SU-DHL-6 (cell line): ENCODE results near the gene SDR39U1.

Source experiments
- H2AFZ ChIP-seq: fragments of 200-600 bp; sonication (generic); 2 replicates; pipeline ENCODE4 v1.6.1; 2014; ENCODE audit warnings: low read depth, mild to moderate bottlenecking, moderate library complexity, mixed read lengths, antibody characterized with exemption, low read length; ENCODE audit not compliant: severe bottlenecking
- H3F3A ChIP-seq: fragments of 200-600 bp; shearing (Covaris generic); 2 replicates; pipeline ENCODE4 v1.6.0; 2016; ENCODE audit warnings: antibody characterized with exemption, mild to moderate bottlenecking; ENCODE audit not compliant: insufficient read depth
- H3K27ac ChIP-seq: fragments of 200-600 bp; sonication (generic); 2 replicates; pipeline ENCODE4 v1.5.1; 2016; ENCODE audit warnings: low read depth, mild to moderate bottlenecking, low read length, moderate library complexity, mixed read lengths
- H3K27me3 ChIP-seq: fragments of 200-600 bp; sonication (generic), shearing (Covaris generic); 2 replicates; pipeline ENCODE4 v1.6.0; 2014; ENCODE audit warnings: mild to moderate bottlenecking, low read length
- H3K36me3 ChIP-seq: fragments of 200-600 bp; sonication (generic); 2 replicates; pipeline ENCODE4 v1.6.1; 2014; ENCODE audit warnings: mild to moderate bottlenecking, low read length, mixed read lengths
- H3K4me2 ChIP-seq: fragments of 300-600, 200-600 bp; shearing (Covaris generic), sonication (generic); 2 replicates; pipeline ENCODE4 v1.6.0; 2014; ENCODE audit warnings: low read length, low read depth, mild to moderate bottlenecking; ENCODE audit not compliant: poor library complexity, severe bottlenecking
- H3K4me3 ChIP-seq: fragments of 200-600 bp; sonication (generic); 2 replicates; pipeline ENCODE4 v1.5.1; 2014; ENCODE audit warnings: antibody characterized with exemption, low read length, mild to moderate bottlenecking, mixed read lengths; ENCODE audit not compliant: insufficient read depth, poor library complexity, severe bottlenecking
- H3K79me2 ChIP-seq: fragments of 200-600 bp; sonication (generic); 2 replicates; pipeline ENCODE4 v1.6.1; 2014; ENCODE audit warnings: mild to moderate bottlenecking, low read length, moderate library complexity; ENCODE audit not compliant: insufficient read depth
- H3K9ac ChIP-seq: fragments of 200-600 bp; sonication (generic); 2 replicates; pipeline ENCODE4 v1.7.0; 2014; ENCODE audit warnings: mild to moderate bottlenecking, low read length
- H3K9me2 ChIP-seq: fragments of 200-600 bp; sonication (generic); replicated peaks from 2 replicates; pipeline ENCODE4 v1.6.1; 2014; ENCODE audit warnings: low read length; ENCODE audit not compliant: insufficient read depth
- H3K9me3 ChIP-seq: fragments of 200-600 bp; sonication (generic); 2 replicates; pipeline ENCODE4 v1.6.1; 2014; ENCODE audit warnings: low read length, mixed read lengths; ENCODE audit not compliant: insufficient read depth
- H4K20me1 ChIP-seq: fragments of 200-600 bp; sonication (generic); 2 replicates; pipeline ENCODE4 v1.6.1; 2014; ENCODE audit warnings: low read depth, mild to moderate bottlenecking, antibody characterized with exemption, low read length, moderate library complexity, mixed read lengths
- EZH2phosphoT487 ChIP-seq: fragments of 200-600 bp; sonication (generic), shearing (Covaris generic); conservative IDR thresholded peaks from 2 replicates; pipeline ENCODE4 v1.6.1; 2018; ENCODE audit warnings: mild to moderate bottlenecking, antibody characterized with exemption, low read length, moderate library complexity, mixed read lengths
- TF ChIP-seq, protein P1 (sequence below): fragments of 200-600 bp; sonication (generic); IDR thresholded peaks from one replicate; pipeline ENCODE4 v1.5.1; 2017; ENCODE audit warnings: antibody characterized with exemption, mild to moderate bottlenecking, low read length, moderate library complexity; ENCODE audit not compliant: insufficient read depth, poor library complexity, severe bottlenecking

Gene SDR39U1

DNA sequence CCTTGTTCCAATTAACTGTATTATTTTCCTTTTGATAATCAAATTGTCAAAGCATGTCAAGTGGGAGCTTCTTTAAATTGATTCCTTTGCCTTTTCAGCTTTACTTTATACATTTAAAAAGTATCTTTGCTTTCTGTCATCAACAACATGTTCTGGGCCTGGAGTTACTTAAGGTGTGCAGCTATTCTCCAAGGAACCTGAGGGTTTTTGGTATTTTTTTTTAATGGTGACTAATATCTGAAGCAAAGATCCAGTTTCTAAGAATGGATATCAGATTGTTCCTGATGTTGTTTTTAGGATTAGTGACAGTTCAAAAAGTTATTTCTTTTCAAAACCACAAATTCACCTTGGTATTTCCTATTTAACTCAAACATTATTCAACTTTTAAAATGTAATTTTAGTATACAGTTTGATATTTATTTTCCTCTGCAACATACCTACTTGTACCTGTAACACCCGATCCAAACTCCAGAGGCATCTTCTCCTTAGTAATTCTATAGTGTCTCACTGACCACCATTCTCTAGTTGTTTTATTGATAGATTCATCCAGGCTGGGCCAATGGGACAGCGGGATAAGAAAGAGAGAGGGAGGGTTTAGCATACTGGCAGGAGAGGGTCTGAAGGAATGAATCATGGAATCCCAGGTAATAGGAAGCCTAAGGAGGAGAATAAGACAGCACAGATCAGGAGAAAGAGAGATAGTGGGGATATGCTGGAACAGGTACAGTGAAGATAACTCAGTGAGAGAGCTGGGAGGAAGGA is 16.2 kb downstream of the SDR39U1 start:
- H3F3A ChIP-seq: peaks cover 5% of the 10 kb centered on the region; the same call in 1 of the 2 replicates
- TF ChIP-seq, protein P1, sequence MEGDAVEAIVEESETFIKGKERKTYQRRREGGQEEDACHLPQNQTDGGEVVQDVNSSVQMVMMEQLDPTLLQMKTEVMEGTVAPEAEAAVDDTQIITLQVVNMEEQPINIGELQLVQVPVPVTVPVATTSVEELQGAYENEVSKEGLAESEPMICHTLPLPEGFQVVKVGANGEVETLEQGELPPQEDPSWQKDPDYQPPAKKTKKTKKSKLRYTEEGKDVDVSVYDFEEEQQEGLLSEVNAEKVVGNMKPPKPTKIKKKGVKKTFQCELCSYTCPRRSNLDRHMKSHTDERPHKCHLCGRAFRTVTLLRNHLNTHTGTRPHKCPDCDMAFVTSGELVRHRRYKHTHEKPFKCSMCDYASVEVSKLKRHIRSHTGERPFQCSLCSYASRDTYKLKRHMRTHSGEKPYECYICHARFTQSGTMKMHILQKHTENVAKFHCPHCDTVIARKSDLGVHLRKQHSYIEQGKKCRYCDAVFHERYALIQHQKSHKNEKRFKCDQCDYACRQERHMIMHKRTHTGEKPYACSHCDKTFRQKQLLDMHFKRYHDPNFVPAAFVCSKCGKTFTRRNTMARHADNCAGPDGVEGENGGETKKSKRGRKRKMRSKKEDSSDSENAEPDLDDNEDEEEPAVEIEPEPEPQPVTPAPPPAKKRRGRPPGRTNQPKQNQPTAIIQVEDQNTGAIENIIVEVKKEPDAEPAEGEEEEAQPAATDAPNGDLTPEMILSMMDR: no peak
- TF ChIP-seq EZH2phosphoT487: no peak
- H3K9me3 ChIP-seq: no peaks in the 10 kb centered on the region
- H3K36me3 ChIP-seq: no peaks in the 10 kb centered on the region
- no peaks in the 10 kb centered on the region for H3K79me2 ChIP-seq
- H3K9ac ChIP-seq: no peak overlapping the region
- H3K9me2 ChIP-seq: no peaks in the 10 kb centered on the region
- no peak overlapping the region for H2AFZ ChIP-seq
- H3K27ac ChIP-seq: no peak overlapping the region
- no peaks in the 10 kb centered on the region for H3K27me3 ChIP-seq
- H4K20me1 ChIP-seq: no peaks in the 10 kb centered on the region
- no peak overlapping the region for H3K4me2 ChIP-seq
- no peak overlapping the region for H3K4me3 ChIP-seq

GRCh38 chr14:24425704-24426103 is 16.9 kb downstream of the SDR39U1 start:
- Histone ChIP-seq H3K27me3 (no peaks in the 10 kb centered on the region), H3K36me3 (no peaks in the 10 kb centered on the region), H3F3A (no peaks in the 10 kb centered on the region), H3K4me2 (no peak overlapping the region), H3K27ac (no peak overlapping the region), H3K4me3 (no peak overlapping the region), H3K79me2 (no peaks in the 10 kb centered on the region), H3K9ac (no peak overlapping the region), H2AFZ (no peak overlapping the region), H3K9me3 (no peaks in the 10 kb centered on the region), H4K20me1 (no peaks in the 10 kb centered on the region), H3K9me2 (no peaks in the 10 kb centered on the region)
- no peak for TF ChIP-seq EZH2phosphoT487
- TF ChIP-seq, protein P1: no peak

- Histone ChIP-seq H3K4me3 (no peak overlapping the region), H2AFZ (no peak overlapping the region), H3K9me2 (no peaks in the 10 kb centered on the region), H3K9ac (no peak overlapping the region), H3F3A (no peaks in the 10 kb centered on the region), H3K4me2 (no peak overlapping the region), H3K9me3 (no peaks in the 10 kb centered on the region), H3K27me3 (no peaks in the 10 kb centered on the region), H4K20me1 (no peaks in the 10 kb centered on the region), H3K79me2 (no peaks in the 10 kb centered on the region), H3K27ac (no peak overlapping the region), H3K36me3 (no peaks in the 10 kb centered on the region)
- TF ChIP-seq, protein P1: no peak
- TF ChIP-seq EZH2phosphoT487: no peak
Observed at GRCh38 chr14:24422694-24423601, 19.6 kb downstream of the SDR39U1 start.
